Liver (tissue), 9 donors: ENCODE results near the gene PIGW. TPM values are rescaled to one million over a fixed set of nuclear protein-coding genes. Genes with fewer than 3 reads are reported as not detected.

Experiments
- DNase-seq: peaks from one replicate; pipeline ENCODE4 v3.0.0-alpha.2; 2017; ENCODE audit warnings: low spot score
- H3K27ac ChIP-seq, 2 donors: one replicate each; pipeline ENCODE4 v1.7.0; 2013; ENCODE audit warnings: inconsistent platforms in 2 of 2, low read length in 2 of 2, control low read depth in 1 of 2, low read depth in 1 of 2, mild to moderate bottlenecking in 1 of 2
- H3K27me3 ChIP-seq, 4 donors: one replicate each; pipeline versions ENCODE4 v1.6.1 to v1.7.0; 2013; ENCODE audit warnings: low read length in 3 of 4, inconsistent platforms in 1 of 4, mild to moderate bottlenecking in 1 of 4, moderate library complexity in 1 of 4; ENCODE audit not compliant: control insufficient read depth in 4 of 4, insufficient read depth in 4 of 4
- H3K36me3 ChIP-seq, 4 donors: one replicate each; pipeline versions ENCODE4 v1.6.1 to v1.7.0; 2013; ENCODE audit warnings: low read length in 3 of 4, mild to moderate bottlenecking in 3 of 4, low read depth in 1 of 4, moderate library complexity in 1 of 4; ENCODE audit not compliant: control insufficient read depth in 4 of 4, insufficient read depth in 3 of 4
- H3K4me1 ChIP-seq, 4 donors: one replicate each; pipeline versions ENCODE4 v1.6.1 to v1.7.0; 2013; ENCODE audit warnings: low read length in 3 of 4, mild to moderate bottlenecking in 3 of 4, moderate library complexity in 1 of 4; ENCODE audit not compliant: control insufficient read depth in 4 of 4, insufficient read depth in 4 of 4
- H3K4me3 ChIP-seq, 3 donors: one replicate each; pipeline versions ENCODE4 v1.6.1 to v1.7.0; 2013; ENCODE audit warnings: low read length in 3 of 3, control low read depth in 1 of 3, low read depth in 1 of 3, mild to moderate bottlenecking in 1 of 3
- H3K9ac ChIP-seq, 2 donors: one replicate each; pipeline ENCODE4 v1.7.0; 2013; ENCODE audit warnings: low read length in 2 of 2, mild to moderate bottlenecking in 2 of 2, moderate library complexity in 2 of 2, control low read depth in 1 of 2, low read depth in 1 of 2
- H3K9me3 ChIP-seq, 4 donors: one replicate each; pipeline versions ENCODE4 v1.6.1 to v1.7.0; 2013; ENCODE audit warnings: low read length in 3 of 4; ENCODE audit not compliant: control insufficient read depth in 4 of 4
- EGR1 ChIP-seq, 2 donors: IDR thresholded peaks; 2 replicates each; pipeline ENCODE4 v1.6.1; 2016 to 2018; ENCODE audit warnings: antibody characterized with exemption in 2 of 2, low read depth in 2 of 2
- FOXA1 ChIP-seq: IDR thresholded peaks from 2 replicates; pipeline ENCODE4 v1.6.1; 2016; ENCODE audit warnings: antibody characterized with exemption
- FOXA2 ChIP-seq: IDR thresholded peaks from 2 replicates; pipeline ENCODE4 v1.6.1; 2016; ENCODE audit warnings: antibody characterized with exemption
- HNF4G ChIP-seq: IDR thresholded peaks from 2 replicates; pipeline ENCODE4 v1.6.1; 2016; ENCODE audit warnings: antibody characterized with exemption
- JUND ChIP-seq, 2 donors: IDR thresholded peaks; 2 replicates each; pipeline ENCODE4 v1.6.1; 2016; ENCODE audit warnings: antibody characterized with exemption in 2 of 2
- NR2F2 ChIP-seq: IDR thresholded peaks from 2 replicates; pipeline ENCODE4 v1.6.1; 2016; ENCODE audit warnings: antibody characterized with exemption
- RAD21 ChIP-seq, 2 donors: IDR thresholded peaks; 2 replicates each; pipeline ENCODE4 v1.6.1; 2016; ENCODE audit warnings: antibody characterized with exemption in 2 of 2, mild to moderate bottlenecking in 2 of 2
- RXRA ChIP-seq, 2 donors: IDR thresholded peaks; 2 replicates each; pipeline ENCODE4 v1.6.1; 2017 to 2018; ENCODE audit warnings: antibody characterized with exemption in 2 of 2, mild to moderate bottlenecking in 1 of 2
- SP1 ChIP-seq: IDR thresholded peaks from 2 replicates; pipeline ENCODE4 v1.6.1; 2018; ENCODE audit warnings: antibody characterized with exemption, mild to moderate bottlenecking
- TAF1 ChIP-seq: conservative IDR thresholded peaks from 2 replicates; pipeline ENCODE4 v1.6.1; 2016; ENCODE audit warnings: antibody characterized with exemption, mild to moderate bottlenecking
- YY1 ChIP-seq: IDR thresholded peaks from 2 replicates; pipeline ENCODE4 v1.6.1; 2016; ENCODE audit warnings: antibody characterized with exemption, mild to moderate bottlenecking
- WGBS: extraction: QIAGEN DNeasy Blood & Tissue Kit; methylation state at CpG from one replicate; pipeline ENCODE4 v1.1.7; 2013; 5-methylcytosine and 5-hydroxymethylcytosine counted together
- polyA plus RNA-seq, 2 donors: library from polyadenylated mRNA; stranded (reverse) in 1 of 2; unstranded in 1 of 2; fragments of 200-250 nt in 1 of 2; fragments of >200 nt in 1 of 2; fragmentation: Nextera tagmentation in 1 of 2; extraction: Ambion mirVana in 1 of 2; gene quantifications; one replicate each; pipeline versions ENCODE4 v1.2.1 to v1.2.3, GENCODE V29; 2013 to 2015
- total RNA-seq, 2 donors: library from RNA; depleted of rRNA; stranded (reverse); fragments of >200 nt; gene quantifications; one replicate each; pipeline ENCODE4 v1.2.3, GENCODE V29; 2014
- TF ChIP-seq, protein P1 (sequence below): IDR thresholded peaks from 2 replicates; pipeline ENCODE4 v1.6.1; 2016; ENCODE audit warnings: antibody characterized with exemption
- TF ChIP-seq, protein P2 (sequence below): IDR thresholded peaks from 2 replicates; pipeline ENCODE4 v1.6.1; 2016; ENCODE audit warnings: antibody characterized with exemption
- TF ChIP-seq, protein P3 (sequence below): fragments of 150-350 bp; IDR thresholded peaks from 2 replicates; pipeline ENCODE4 v1.5.1; 2017; ENCODE audit warnings: improper control_type of control experiment, low read depth, low read length; ENCODE audit not compliant: missing input control
- TF ChIP-seq, protein P4 (sequence below): IDR thresholded peaks from 2 replicates; pipeline ENCODE4 v1.6.1; 2016; ENCODE audit warnings: antibody characterized with exemption, mild to moderate bottlenecking
- TF ChIP-seq, protein P5 (sequence below): IDR thresholded peaks from 2 replicates; pipeline ENCODE4 v1.6.1; 2016; ENCODE audit warnings: antibody characterized with exemption
- donor health status: healthy.
- donor health status: healthy.
- donor health status: healthy.
- donor health status: healthy.
- donor health status: healthy.

The PIGW gene
- total and polyA plus RNA-seq, 4 donors, result 3.2 to 9.6 (median 6.1) TPM

DNA sequence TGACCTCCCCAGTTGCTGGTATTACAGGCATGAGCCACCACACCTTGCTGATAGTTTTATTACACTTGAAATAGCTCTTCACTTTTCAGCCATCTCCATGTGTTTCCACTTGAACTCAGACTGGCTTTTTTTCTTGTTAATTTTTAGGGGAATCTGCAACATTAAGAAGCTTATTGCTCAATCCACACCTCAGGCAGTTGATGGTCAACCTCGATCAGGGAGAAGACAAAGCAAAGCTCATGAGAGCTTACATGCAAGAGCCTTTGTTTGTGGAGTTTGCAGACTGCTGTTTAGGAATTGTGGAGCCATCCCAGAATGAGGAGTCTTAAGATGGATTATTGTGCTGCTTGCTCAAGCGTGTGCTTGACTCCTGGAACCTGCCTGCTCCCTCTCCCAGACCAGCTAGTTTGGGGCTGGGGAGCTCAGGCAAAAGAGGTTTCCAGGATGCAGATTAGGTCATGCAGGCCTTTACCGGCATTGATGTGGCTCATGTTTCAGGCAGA lies 39.7 kb upstream of the PIGW start:
- H3K9ac ChIP-seq, result no peak overlapping the region
- no peak for DNase-seq
- H3K27ac ChIP-seq, result no peak overlapping the region
- no peaks in the 10 kb centered on the region for H3K9me3 ChIP-seq
- H3K36me3 ChIP-seq, result peaks cover 2 to 59% (median 42%) of the 10 kb centered on the region in 4 donors
- H3K27me3 ChIP-seq, result no peaks in the 10 kb centered on the region
- WGBS, result 76% methylated on average over 3 of the region's 3 CpGs
- TF ChIP-seq RAD21 (IDR thresholded peaks at IDR 0.05) (no peak), SP1 (no peak), JUND (IDR thresholded peaks at IDR 0.05) (no peak), FOXA1 (no peak), HNF4G (no peak), YY1 (no peak), RXRA (IDR thresholded peaks at IDR 0.05) (no peak), NR2F2 (no peak), FOXA2 (no peak), TAF1 (no peak), EGR1 (IDR thresholded peaks at IDR 0.05; ENCODE audit: low read depth in 2 of 2) (no peak)
- TF ChIP-seq, protein P1, sequence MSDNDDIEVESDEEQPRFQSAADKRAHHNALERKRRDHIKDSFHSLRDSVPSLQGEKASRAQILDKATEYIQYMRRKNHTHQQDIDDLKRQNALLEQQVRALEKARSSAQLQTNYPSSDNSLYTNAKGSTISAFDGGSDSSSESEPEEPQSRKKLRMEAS, result no peak
- TF ChIP-seq, protein P2, sequence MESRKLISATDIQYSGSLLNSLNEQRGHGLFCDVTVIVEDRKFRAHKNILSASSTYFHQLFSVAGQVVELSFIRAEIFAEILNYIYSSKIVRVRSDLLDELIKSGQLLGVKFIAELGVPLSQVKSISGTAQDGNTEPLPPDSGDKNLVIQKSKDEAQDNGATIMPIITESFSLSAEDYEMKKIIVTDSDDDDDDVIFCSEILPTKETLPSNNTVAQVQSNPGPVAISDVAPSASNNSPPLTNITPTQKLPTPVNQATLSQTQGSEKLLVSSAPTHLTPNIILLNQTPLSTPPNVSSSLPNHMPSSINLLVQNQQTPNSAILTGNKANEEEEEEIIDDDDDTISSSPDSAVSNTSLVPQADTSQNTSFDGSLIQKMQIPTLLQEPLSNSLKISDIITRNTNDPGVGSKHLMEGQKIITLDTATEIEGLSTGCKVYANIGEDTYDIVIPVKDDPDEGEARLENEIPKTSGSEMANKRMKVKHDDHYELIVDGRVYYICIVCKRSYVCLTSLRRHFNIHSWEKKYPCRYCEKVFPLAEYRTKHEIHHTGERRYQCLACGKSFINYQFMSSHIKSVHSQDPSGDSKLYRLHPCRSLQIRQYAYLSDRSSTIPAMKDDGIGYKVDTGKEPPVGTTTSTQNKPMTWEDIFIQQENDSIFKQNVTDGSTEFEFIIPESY, result no peak
- TF ChIP-seq, protein P3, sequence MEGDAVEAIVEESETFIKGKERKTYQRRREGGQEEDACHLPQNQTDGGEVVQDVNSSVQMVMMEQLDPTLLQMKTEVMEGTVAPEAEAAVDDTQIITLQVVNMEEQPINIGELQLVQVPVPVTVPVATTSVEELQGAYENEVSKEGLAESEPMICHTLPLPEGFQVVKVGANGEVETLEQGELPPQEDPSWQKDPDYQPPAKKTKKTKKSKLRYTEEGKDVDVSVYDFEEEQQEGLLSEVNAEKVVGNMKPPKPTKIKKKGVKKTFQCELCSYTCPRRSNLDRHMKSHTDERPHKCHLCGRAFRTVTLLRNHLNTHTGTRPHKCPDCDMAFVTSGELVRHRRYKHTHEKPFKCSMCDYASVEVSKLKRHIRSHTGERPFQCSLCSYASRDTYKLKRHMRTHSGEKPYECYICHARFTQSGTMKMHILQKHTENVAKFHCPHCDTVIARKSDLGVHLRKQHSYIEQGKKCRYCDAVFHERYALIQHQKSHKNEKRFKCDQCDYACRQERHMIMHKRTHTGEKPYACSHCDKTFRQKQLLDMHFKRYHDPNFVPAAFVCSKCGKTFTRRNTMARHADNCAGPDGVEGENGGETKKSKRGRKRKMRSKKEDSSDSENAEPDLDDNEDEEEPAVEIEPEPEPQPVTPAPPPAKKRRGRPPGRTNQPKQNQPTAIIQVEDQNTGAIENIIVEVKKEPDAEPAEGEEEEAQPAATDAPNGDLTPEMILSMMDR, result no peak
- TF ChIP-seq, protein P4, sequence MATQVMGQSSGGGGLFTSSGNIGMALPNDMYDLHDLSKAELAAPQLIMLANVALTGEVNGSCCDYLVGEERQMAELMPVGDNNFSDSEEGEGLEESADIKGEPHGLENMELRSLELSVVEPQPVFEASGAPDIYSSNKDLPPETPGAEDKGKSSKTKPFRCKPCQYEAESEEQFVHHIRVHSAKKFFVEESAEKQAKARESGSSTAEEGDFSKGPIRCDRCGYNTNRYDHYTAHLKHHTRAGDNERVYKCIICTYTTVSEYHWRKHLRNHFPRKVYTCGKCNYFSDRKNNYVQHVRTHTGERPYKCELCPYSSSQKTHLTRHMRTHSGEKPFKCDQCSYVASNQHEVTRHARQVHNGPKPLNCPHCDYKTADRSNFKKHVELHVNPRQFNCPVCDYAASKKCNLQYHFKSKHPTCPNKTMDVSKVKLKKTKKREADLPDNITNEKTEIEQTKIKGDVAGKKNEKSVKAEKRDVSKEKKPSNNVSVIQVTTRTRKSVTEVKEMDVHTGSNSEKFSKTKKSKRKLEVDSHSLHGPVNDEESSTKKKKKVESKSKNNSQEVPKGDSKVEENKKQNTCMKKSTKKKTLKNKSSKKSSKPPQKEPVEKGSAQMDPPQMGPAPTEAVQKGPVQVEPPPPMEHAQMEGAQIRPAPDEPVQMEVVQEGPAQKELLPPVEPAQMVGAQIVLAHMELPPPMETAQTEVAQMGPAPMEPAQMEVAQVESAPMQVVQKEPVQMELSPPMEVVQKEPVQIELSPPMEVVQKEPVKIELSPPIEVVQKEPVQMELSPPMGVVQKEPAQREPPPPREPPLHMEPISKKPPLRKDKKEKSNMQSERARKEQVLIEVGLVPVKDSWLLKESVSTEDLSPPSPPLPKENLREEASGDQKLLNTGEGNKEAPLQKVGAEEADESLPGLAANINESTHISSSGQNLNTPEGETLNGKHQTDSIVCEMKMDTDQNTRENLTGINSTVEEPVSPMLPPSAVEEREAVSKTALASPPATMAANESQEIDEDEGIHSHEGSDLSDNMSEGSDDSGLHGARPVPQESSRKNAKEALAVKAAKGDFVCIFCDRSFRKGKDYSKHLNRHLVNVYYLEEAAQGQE, result no peak
- TF ChIP-seq, protein P5, sequence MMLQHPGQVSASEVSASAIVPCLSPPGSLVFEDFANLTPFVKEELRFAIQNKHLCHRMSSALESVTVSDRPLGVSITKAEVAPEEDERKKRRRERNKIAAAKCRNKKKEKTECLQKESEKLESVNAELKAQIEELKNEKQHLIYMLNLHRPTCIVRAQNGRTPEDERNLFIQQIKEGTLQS, result no peak
- H3K4me3 ChIP-seq, result no peak overlapping the region
- peaks cover 0 to 14% (median 12%) of the 10 kb centered on the region in 4 donors for H3K4me1 ChIP-seq
